NCI-H1694 (cell line): Measurements from ENCODE around the gene DGCR6L.
"Not testable (repeated sequence)": the region's sequence is repeated elsewhere in the genome, so short reads cannot be mapped to it uniquely, and the experiment has no call there.

ENCODE experiments used
- DNase-seq: peaks from one replicate; lab custom pipeline; 2025; lab: John Stamatoyannopoulos, UW

Gene DGCR6L

GRCh38 chr22:20308806-20309650, 10.8 kb downstream of the DGCR6L start:
- peak; percentile 46 for DNase-seq

DNA sequence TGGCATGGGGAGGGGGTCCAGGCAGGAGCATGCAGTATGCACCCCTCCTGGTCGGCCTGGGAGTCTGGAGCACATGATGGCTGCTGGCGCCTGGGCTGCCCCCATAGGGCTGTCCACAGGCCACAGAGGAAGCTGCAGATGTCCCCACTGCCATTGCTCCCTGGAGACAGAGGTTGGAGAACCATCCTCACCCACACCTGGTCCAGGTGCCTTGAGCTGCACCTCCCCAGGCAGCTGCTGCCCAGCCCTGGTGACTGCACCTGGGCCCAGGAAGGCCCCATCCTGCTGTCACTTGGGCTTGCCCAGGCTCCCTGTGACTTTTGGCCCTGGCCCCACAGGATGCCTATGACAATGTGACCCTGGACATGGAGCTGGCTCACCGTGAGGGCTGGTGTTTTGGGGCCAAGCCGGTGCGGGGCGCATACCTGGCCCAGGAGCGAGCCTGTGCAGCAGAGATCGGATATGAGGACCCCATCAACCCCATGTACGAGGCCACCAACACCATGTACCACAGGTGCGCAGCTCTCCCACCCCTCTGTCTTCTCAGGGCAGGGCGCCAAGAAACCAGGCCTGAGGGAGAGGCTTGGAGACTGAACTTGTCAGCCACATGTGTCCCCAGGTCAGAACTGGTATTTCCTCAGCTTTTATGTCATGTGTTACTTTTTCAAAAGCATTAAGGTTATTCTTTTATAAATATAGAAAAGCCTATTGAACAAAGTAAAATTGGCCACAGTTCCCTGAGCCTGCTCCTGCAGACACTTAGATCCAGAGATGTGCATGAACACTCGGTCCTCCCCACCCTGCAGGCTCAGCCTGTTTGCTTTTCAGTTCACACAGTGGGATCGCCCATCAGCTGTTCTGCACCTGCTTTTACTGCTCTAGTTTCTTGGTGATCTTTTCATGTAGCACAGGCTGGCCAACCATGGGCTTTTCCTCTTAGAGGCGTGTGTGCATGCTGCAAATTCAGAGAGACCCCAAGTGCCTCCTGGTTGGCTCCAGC, 12.1 kb downstream of the DGCR6L start:
- not testable (repeated sequence) for DNase-seq

- DNase-seq = not testable (repeated sequence)
Observed at GRCh38 chr22:20306646-20307447, 13.0 kb downstream of the DGCR6L start.

DNA sequence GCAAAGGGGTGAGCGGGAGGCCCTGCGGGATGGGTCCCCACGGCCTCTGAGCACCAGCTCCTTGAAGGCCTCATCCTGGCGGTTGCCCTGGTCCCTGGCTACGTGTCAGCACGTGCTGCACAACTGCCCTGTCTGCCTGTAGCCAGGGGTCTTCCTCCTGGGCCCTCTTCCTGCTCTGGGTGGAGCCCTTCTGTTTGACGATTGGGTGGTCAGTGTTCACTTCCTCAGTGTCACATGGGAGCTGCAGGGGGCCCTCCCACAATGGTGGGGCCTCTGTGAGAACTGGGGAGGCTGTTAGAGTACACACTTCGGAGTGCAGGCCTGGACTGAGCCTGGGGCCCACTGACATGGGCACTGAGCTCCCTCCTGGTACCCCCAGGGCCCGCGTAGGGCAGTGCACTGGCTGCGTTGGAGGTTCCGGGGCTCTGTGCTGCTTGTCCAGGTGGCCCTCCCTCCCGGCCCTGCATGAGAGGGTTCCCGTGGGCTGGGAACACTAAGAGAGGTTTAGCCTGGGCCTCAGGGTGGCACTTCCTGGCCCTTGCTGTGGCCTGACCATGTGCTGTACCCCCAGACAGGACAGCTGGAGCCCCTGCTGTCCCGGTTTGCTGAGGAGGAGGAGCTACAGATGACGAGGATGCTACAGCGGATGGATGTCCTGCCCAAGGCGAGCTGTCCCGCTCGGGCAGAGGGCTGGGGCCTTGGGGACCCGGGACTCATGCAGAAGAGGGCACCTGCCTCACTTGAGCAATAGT, 13.8 kb downstream of the DGCR6L start:
- DNase-seq = no peak

GRCh38 chr22:20305230-20305893, 14.5 kb downstream of the DGCR6L start:
- DNase-seq = not testable (repeated sequence)

DNA sequence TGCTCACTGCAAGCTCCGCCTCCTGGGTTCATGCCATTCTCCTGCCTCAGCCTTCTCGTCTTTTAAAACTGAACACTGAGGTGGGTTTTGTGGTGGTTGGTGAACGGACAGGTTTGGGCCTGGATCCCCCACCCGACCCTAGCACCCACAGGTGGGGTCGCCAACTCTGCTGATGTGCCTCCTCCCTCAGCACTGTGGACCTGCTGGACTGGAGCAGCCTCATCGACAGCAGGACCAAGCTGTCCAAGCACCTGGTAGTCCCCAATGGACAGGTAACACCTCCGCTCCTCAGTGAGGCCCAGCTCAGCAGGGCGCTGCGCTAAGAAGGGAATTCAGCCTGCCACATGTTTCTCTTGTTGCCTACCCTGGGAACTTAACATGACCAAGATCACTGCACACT, 15.2 kb downstream of the DGCR6L start:
- DNase-seq = no peak

GRCh38 chr22:20303229-20303534, 16.7 kb downstream of the DGCR6L start:
- not testable (repeated sequence) for DNase-seq

GRCh38 chr22:20302438-20303228, 17.2 kb downstream of the DGCR6L start:
- no peak for DNase-seq

- no peak for DNase-seq
Observed at GRCh38 chr22:20299746-20300136, 20.1 kb downstream of the DGCR6L start.

- peak; percentile 27 for DNase-seq
Observed at GRCh38 chr22:20298803-20299745, 20.8 kb downstream of the DGCR6L start.

GRCh38 chr22:20298110-20298802, 21.6 kb downstream of the DGCR6L start:
- no peak for DNase-seq

DNA sequence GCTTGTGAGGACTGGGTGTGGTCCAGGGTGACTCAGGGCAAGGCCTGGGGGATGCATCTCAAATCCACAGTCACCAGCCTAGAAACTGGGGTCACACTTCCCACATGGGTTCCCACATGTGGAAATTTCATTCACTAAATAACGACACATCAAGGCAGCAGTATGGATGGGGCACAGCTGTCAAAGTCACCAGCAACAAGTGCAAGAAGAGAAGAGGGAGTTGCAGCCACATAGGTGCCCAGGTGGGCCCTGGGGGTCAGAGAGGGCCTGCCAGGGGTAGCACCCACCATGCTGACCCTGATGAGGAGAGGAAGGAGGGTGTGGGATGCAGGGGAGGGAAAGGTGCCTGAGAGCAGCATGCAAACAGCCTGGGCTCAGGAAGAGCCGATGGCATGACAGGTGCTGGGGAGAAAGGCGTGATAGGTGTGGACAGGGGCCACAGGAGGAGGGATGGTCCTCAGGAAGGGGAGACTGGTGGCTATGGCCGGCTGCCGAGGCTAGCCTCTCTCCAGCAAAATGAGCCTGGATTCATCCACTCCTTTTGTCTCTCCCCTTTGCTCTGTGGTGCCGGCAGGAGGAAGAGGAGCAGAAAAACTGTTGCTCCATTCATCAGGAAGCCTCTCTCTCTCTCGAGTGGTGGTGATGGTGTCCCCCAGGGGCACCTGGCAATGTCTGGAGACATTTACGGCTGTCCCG, 22.3 kb downstream of the DGCR6L start:
- DNase-seq = no peak

GRCh38 chr22:20296598-20296997, 23.3 kb downstream of the DGCR6L start:
- no peak for DNase-seq

DNA sequence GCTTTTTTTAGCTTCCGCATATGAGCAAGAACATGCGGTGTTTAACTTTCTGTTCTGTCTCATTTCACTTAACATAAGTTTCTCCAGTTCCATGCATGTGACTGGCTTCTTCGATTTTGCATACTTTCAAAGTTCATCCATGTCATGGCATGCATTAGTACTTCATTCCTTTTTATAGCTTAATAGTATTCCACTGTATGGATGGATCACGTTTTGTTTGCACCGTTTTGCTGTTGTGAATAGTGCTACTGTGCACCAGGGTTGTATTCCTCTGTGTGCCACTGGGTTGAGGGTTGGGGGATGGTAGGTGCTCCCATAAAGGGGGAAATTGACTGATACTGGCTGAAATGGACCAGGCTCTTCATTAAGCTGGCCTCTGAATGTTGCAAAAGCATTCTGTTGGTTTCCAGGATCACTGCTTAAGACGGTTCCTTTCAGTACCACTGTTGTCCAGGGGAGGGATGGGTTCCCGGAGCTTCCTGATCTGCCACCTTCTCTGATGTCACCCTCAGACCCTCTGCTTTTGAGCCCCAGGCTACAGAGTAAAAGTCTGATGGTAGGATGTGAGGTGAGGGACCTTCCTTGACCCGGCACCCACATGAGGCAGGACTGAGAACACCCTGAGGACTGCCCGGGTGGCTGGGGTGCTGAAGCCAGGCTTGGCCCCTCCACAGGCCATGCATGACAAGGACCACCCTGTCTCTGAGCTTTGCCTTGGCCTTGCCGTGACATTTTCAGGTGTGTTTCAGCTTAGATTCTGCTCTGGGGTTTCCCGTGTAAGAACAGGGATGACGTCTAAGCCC, 24.4 kb downstream of the DGCR6L start:
- no peak for DNase-seq

GRCh38 chr22:20292673-20293232, 27.1 kb downstream of the DGCR6L start:
- no peak for DNase-seq

DNA sequence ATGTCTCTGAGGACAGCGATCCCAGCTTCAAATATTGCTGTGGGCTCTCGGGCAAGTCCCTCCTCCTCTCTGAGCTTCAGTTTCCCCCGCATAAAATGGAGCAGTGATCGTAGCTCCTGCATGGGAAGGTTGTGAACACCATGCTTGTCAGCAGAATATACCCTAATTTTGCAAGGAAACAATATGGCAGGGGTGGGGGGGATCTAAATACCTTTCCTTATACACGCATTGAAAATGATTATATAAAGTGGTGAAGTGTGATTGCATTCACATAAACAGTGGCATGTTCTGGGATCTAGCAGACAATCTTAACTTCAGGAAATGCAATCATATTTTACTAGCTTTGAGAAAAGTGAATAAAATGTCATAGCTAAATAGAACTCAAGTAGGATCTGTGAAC, 27.8 kb downstream of the DGCR6L start:
- DNase-seq = no peak
